Sigmoid colon (tissue), 4 donors: ENCODE results near the gene KMT2D.

Experiments
- CTCF ChIP-seq, 4 experiments: fragments of 450-650 bp in 3 of 4; fragments of 200-600 bp in 1 of 4; IDR thresholded peaks; one replicate each; pipeline ENCODE4 v1.5.1; 2016 to 2019; ENCODE audit warnings: antibody characterized with exemption in 4 of 4, mild to moderate bottlenecking in 3 of 4, moderate library complexity in 2 of 4
- POLR2A ChIP-seq, 2 donors: fragments of 450-650 bp; IDR thresholded peaks; one replicate each; pipeline ENCODE4 v1.6.1; 2016; ENCODE audit warnings: antibody characterized with exemption in 2 of 2, mild to moderate bottlenecking in 2 of 2, moderate library complexity in 2 of 2
- POLR2AphosphoS5 ChIP-seq, 4 donors: sonication (generic); formaldehyde crosslinking; IDR thresholded peaks; one replicate each; pipeline ENCODE4 v1.6.1; 2017; ENCODE audit warnings: antibody characterized with exemption in 4 of 4

GRCh38 chr12:49084438-49084837 is 23.8 kb upstream of the KMT2D start:
- TF ChIP-seq POLR2A (IDR thresholded peaks at IDR 0.05) (no peak), CTCF (IDR thresholded peaks at IDR 0.05) (no peak), POLR2AphosphoS5 (IDR thresholded peaks at IDR 0.05) (no peak)
